ENCODE results near the gene TBC1D3H.
"Not testable (repeated sequence)": the region's sequence is repeated elsewhere in the genome, so short reads cannot be mapped to it uniquely, and the experiment has no call there.

The TBC1D3H gene

GRCh38 chr17:36388385-36389245 lies at the start of gene TBC1D3H:
Gene TBC1D3H, minus strand, starts transcription at chr17:36388435. Its CDS starts 1,540 bp downstream, at chr17:36386895.
- DNase-seq: not testable (repeated sequence)

- DNase-seq: not testable (repeated sequence)
Measured at GRCh38 chr17:36428891-36429290, 40.7 kb upstream of the TBC1D3H start.

GRCh38 chr17:36415180-36415941 lies 27.1 kb upstream of the TBC1D3H start:
- not testable (repeated sequence) for DNase-seq

GRCh38 chr17:36390943-36391645 lies 2.9 kb upstream of the TBC1D3H start:
- not testable (repeated sequence) for DNase-seq

GRCh38 chr17:36375938-36376337 lies 12.3 kb downstream of the TBC1D3H start:
- not testable (repeated sequence) for DNase-seq

DNA sequence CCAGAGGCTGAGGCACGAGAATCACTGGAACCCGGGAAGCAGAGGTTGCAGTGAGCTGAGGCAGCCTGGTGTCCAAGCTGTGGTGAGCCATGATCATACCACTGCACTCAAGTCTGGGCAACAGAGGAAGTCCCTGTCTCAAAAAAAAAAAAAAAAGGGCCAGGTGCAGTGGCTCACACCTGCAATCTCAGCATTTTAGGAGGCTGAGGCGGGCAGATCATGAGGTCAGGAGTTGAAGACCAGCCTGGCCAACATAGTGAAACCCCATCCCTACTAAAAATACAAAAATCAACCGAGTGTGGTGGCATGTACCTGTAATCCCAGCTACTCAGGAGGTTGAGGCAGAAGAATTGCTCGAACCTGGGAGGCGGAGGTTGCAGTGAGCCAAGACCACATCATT lies 25.7 kb downstream of the TBC1D3H start:
- not testable (repeated sequence) for DNase-seq
